Dermis microvascular lymphatic vessel endothelial cell (primary cell): Measurements from ENCODE around the gene ARAP1. TPM values are rescaled to one million over a fixed set of nuclear protein-coding genes. Genes with fewer than 3 reads are reported as not detected.

Experiments
- DNase-seq, 2 donors: peaks; one replicate each; pipeline versions ENCODE4 v3.0.0 to v3.0.0-alpha.2; 2010; ENCODE audit warnings: low read depth in 2 of 2
- total RNA-seq: library from RNA; depleted of rRNA; stranded (reverse); fragments of >200 nt; gene quantifications from 2 replicates; pipeline ENCODE4 v1.2.1, GENCODE V29; 2014

ARAP1 gene
- total RNA-seq, 1 donor from 2014 or later: 73.7 TPM

DNA sequence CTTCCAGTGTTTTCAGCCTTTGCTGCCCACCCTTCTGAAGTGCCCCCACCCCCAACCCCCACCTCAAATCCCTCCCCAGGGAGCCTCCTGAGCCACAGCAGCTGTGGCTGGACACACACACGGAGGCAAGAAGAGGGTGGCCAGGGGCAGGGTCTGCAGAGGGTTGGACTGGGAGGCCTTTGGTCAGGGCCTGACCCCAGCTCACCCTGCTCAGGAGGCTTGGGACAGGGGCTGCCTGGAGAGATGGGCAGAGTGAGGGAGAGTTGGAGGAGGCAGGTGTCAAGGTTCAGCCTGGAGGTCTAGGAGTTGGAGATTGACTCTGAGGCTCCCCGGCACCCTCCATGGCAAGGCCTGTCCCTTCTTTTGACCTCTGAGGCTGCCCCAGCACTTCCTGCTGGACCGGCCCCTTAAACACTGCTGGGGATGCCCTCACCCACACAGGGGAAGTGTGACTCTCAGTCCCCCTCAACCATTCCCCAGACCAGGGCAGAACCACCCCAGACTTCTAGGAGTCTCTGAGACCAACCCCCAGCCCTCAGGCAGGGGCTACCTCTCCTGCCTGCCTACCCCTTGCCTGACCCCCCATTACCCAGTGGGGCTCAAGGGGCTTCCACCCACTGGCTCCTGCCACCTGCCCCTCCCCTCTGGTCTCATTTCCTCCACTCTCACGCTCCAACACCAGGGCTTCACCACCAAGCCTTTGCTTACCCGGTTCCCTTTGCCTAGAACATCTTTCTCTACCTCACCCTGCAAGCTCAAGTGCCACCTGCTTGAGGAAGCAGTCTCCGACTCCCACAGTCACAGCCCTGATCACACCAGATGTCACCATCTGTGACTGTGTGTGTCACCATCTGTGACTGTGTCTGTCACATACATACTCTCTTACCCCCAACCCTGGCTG, 8.6 kb downstream of the ARAP1 start:
- DNase-seq: no peak

DNA sequence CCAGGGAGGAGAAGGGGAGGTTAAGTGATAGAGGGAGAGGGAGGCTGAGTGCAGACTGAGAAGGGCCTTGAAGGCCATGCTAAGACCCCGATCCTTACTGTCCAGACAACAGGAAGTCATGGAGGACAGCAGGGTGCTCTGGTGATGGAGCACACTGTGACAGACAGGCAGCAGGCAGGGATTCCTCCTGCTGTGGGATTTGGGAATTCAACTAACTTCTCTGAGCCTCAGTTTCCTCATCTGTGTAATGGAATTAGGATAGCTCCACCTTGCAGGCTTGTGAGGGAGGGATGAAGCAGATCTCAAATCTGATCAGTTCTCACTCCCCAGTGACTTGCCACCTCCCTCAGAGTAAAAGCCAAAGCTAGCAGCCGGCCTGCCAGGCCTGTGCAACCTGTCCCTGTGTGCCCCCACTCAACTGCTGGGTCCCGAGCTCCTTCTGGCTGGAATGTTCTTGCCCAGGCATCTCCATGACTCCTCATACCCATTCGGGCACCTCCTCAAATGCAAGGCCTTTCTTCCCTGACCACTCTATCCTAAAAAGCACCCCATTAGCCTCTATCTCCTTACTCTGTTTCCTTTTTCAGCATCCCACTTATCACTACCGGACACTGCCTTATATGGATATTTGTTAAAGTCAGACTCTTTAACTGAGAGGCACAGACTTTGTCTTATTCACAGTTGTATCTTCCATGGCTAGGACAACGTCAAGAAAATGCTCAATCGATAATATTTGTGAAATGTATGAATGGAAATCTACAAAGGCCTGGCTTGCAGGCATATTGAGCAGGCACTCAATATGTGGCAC, 9.5 kb downstream of the ARAP1 start:
- no peak for DNase-seq

DNA sequence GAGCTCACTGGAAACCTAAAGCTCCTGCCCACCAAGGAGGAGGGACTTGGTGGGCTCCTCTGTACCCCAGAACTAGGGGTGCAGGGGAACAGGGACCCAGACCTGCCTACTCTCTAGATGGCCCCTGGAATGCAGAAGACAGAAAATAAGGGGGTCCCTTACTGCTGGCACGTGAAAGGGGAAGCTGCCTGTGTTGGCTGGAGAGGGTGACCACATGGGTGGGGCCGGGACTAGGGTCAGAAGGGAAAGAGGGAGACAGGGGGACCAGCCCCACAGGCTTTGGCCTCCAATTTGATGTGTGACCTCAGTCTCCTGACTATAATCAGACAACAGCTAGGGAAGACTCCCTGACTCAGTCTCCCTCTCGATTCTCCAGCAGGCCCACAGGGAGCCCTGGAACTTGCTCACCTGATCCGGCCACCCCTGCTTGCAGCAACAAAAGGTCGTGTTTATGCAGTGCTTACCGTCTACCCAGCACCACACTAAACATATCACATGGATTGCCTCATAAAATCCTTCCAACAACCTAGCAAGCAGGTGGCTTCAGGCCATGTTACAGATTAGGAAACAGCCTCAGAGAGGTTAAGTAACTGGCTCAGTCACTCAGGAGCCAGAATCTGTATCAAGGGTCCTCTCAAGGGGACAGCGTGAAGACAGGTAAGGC, 10.2 kb downstream of the ARAP1 start:
- no peak for DNase-seq

DNA sequence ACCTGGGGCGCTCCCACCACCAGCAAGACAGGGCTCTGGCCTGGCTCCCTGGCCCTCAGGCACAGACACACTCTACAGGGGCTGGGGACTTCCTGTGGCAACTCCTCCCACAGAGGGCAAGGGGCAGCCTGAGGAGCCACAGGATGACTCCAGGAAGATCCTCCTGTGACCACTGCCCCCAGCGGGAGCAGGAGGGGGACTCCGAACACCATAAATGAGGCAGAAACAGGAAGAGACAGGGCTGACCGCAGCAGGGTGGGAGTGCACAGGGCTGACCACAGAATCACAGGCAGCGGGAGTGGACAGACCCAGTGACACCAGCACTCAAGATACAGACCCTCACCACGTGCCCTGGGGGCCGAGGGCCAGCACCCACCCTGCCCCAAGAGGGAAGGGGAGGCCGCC, 10.8 kb downstream of the ARAP1 start:
- DNase-seq: peak in 1 of 2 donors; percentile 22

DNA sequence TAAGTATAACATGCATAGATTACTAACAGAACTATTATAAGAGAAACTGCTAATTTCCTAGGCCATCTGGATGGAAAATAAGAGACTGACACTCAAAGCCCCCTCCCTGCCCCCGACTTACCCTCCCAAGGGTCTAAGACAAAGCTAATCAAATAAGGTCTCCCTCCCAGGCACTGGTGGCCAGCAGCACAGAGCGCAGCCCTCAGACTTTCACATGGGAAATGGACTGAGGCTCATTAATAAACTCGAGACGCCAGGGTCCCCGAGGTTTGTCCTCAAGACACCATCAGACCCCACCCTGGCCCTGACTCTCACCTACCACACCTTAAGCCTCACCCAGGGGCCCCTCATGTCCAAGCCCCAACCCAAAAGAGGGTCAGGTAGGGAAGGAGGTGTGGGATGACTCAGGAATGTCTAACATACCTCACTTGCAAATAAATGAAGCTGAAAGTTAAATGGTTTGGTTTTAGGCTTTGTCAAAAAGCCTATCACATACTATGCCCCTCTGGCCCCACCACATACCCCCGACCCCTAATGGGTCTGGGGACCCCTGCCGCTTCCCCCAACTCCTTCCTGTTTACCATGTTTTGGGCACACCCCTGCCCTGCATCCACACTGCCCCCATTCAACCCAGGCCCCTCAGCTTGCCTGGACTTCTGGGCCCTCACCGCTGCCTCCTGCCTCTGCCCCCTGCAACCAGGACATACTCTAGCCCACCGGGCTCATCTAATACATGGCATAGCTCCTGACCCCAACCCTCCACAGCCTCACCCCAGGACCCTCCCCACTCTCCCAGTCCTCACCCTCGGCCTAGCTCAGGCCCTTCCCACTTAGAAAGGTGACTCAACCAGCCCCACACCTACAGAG, 11.4 kb downstream of the ARAP1 start:
- DNase-seq: no peak

- no peak for DNase-seq
Measured at GRCh38 chr11:72740060-72740424, 12.2 kb downstream of the ARAP1 start.

DNA sequence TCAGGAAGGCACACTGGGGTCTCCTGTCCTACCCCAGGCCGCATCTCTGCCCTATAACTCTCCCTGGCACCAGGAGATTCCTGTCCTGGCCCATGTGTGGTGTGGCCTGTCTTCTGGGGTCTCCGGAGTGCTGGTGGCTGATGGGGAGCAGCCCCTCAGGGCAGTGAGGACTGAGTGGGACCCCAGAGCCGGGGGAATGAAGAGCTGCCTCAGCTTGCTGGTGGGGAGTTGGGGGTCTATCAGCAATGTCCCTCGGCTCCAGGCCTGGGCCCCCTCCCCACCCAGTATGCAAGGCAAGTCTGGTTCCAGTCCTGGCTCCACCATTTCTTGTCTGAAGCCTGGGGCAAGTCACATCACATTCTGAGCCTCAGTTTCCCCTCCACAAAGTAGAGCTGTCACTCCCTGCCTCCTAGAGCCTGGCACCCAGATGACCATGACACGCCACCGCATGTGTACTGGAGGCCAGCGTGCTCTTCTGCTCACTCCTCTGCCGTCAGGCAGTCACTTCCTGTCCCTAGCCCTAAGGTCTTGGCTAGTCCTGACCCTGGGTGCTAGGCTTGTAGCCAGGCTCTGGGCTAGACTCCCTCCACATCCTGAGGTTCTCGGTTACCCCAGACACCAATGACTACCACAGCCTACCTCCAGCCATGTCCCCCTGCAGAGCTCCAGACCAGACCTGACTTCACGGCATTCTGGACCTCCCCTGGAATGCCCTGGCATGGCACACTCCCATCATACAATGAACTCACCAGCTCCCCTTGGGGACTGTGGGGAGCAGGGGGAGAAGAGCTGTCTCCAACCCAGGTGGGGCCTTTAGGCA, 12.8 kb downstream of the ARAP1 start:
- DNase-seq: no peak

GRCh38 chr11:72738199-72739141, 13.7 kb downstream of the ARAP1 start:
- no peak for DNase-seq

- DNase-seq: no peak
Measured at GRCh38 chr11:72737336-72737735, 14.9 kb downstream of the ARAP1 start.

DNA sequence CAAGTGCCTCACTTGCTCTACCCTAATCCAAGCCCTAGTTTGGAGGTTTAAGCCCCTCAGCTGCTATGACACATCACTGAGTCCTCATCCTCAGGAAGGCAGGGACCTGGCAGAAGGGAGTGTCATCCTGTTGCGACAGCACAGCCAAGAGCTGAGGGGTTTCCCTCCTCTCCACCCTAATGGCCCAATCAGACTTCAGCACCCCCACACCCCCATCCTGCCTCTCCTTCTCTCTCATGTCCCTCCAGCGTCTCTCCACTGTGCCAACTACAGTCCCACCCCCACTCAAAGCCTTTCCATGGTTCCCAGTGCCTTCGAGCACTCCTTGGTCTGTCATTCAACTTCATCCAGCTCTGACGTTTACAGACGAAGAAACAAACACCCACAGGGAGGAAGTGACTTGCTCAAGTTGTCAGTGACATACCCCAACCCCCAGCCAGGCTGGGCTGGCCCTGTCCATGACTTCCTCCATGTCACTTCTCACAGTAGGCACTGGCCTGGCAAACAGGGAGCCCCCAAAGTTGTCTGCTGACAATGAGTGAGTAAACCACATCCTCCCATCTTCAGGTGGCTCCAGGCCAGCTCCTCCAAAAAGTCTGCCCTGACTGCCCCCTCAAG, 15.6 kb downstream of the ARAP1 start:
- DNase-seq: peak in 1 of 2 donors; percentile 59

- peak in 1 of 2 donors; percentile 63 for DNase-seq
Measured at GRCh38 chr11:72735495-72736027, 16.6 kb downstream of the ARAP1 start.

DNA sequence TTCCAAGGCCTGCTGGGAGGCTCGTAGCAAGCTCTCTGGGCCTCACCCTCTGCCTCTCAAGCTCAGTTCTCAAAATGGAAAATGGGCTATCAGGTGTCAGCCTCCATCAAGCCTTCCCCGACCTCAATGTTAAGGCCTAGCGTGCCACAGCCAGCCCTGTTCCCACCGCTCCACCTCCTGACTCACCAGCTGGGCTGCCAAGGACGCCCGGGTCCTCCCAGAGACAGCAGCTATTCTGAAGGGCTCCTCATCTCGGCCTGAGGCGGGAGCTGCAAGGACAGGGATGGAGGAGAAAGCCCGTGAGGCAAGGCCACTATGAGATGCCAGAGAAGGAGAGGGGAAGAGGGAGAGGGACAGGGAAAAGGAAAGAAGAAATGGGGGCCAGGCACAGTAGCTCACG, 19.9 kb downstream of the ARAP1 start:
- no peak for DNase-seq

- no peak for DNase-seq
Measured at GRCh38 chr11:72730737-72731136, 21.5 kb downstream of the ARAP1 start.

- no peak for DNase-seq
Measured at GRCh38 chr11:72730243-72730642, 22.0 kb downstream of the ARAP1 start.

DNA sequence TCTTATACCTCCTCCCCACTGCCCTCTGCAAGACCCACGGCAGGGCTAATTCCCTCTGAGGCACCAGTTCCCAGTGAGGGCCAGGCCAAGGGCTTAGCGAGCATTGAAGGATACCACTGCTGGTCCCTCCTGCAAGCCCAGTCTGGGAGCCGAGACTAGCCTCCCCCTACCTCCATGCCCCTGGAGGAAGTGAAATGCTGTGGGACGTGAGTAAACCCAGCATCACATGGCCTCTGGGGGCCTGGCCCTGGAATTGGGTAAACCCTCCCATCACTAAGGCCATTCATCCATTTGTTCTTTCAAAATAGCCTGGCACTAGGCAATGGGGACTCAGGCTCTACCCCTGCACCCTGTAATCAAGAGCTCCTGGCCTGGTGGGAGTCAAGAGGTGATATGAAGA, 24.7 kb downstream of the ARAP1 start:
- DNase-seq: no peak

GRCh38 chr11:72726266-72727220, 25.7 kb downstream of the ARAP1 start:
- DNase-seq: no peak

GRCh38 chr11:72725724-72726028, 26.5 kb downstream of the ARAP1 start:
- no peak for DNase-seq
